Neural cell (in vitro differentiated cells): ENCODE measurements around the gene C18orf32. TPM values are rescaled to one million over a fixed set of nuclear protein-coding genes. Genes with fewer than 3 reads are reported as not detected.
A peak's percentile ranks its signal among the peaks of the same experiment; 100 is the strongest.

ENCODE experiments used
- H2AFZ ChIP-seq: fragments of 200-600, 300-800 bp; sonication (generic), shearing (Covaris generic); 2 replicates; pipeline ENCODE4 v1.6.0; 2014; ENCODE audit warnings: low read depth, mild to moderate bottlenecking, antibody characterized with exemption, low read length, moderate library complexity
- H3F3A ChIP-seq: fragments of 200-600 bp; shearing (Covaris generic); 2 replicates; pipeline ENCODE4 v1.6.1; 2016; ENCODE audit warnings: mild to moderate bottlenecking, moderate library complexity, mixed read lengths, antibody characterized with exemption, low read length; ENCODE audit not compliant: insufficient read depth, poor library complexity, severe bottlenecking
- H3K27ac ChIP-seq: fragments of 200-600, 300-800 bp; sonication (generic), shearing (Covaris generic); 2 replicates; pipeline ENCODE4 v1.5.1; 2014; ENCODE audit warnings: mild to moderate bottlenecking, low read length, moderate library complexity
- H3K27me3 ChIP-seq: fragments of 300-800, 200-600 bp; sonication (generic), shearing (Covaris generic); 2 replicates; pipeline ENCODE4 v1.6.0; 2014; ENCODE audit warnings: mild to moderate bottlenecking, low read depth, low read length, moderate library complexity; ENCODE audit not compliant: insufficient read depth
- H3K36me3 ChIP-seq: fragments of 300-800, 200-600 bp; sonication (generic), shearing (Covaris generic); 2 replicates; pipeline ENCODE4 v1.5.1; 2014; ENCODE audit warnings: mild to moderate bottlenecking, antibody characterized with exemption, low read length, moderate library complexity; ENCODE audit not compliant: insufficient read depth
- H3K4me2 ChIP-seq: fragments of 300-800, 200-600 bp; sonication (generic), shearing (Covaris generic); 2 replicates; pipeline ENCODE4 v1.6.0; 2014; ENCODE audit warnings: mild to moderate bottlenecking, low read length
- H3K4me3 ChIP-seq: fragments of 300-800, 200-600 bp; sonication (generic), shearing (Covaris generic); 2 replicates; pipeline ENCODE4 v1.5.1; 2014; ENCODE audit warnings: mild to moderate bottlenecking, low read length, moderate library complexity
- H3K79me2 ChIP-seq: fragments of 200-600 bp; shearing (Covaris generic); replicated peaks from 2 replicates; pipeline ENCODE4 v1.6.0; 2014; ENCODE audit warnings: mild to moderate bottlenecking, low read length, moderate library complexity; ENCODE audit not compliant: insufficient read depth
- H3K9ac ChIP-seq: fragments of 300-800, 200-600 bp; sonication (generic), shearing (Covaris generic); 2 replicates; pipeline ENCODE4 v1.6.1; 2016; ENCODE audit warnings: mild to moderate bottlenecking, low read length, mixed read lengths
- H3K9me2 ChIP-seq: fragments of 200-600 bp; shearing (Covaris generic); 2 replicates; pipeline ENCODE4 v1.6.1; 2016; ENCODE audit warnings: mild to moderate bottlenecking, low read length, mixed read lengths; ENCODE audit not compliant: insufficient read depth
- H3K9me3 ChIP-seq: fragments of 200-600, 300-800 bp; sonication (generic), shearing (Covaris generic); 2 replicates; pipeline ENCODE4 v1.6.1; 2016; ENCODE audit warnings: mild to moderate bottlenecking, mixed run types, low read length, moderate library complexity, mixed read lengths
- H4K20me1 ChIP-seq: fragments of 200-600 bp; shearing (Covaris generic); 2 replicates; pipeline ENCODE4 v1.6.1; 2016; ENCODE audit warnings: mild to moderate bottlenecking, mixed run types; ENCODE audit not compliant: insufficient read depth
- EP300 ChIP-seq: fragments of 450-650 bp; conservative IDR thresholded peaks from 2 replicates; pipeline ENCODE4 v1.6.1; 2014; ENCODE audit warnings: antibody characterized with exemption, mild to moderate bottlenecking, moderate library complexity; ENCODE audit not compliant: poor library complexity, severe bottlenecking
- EZH2 ChIP-seq: fragments of 200-600, 300-800 bp; shearing (Covaris generic), sonication (generic); IDR thresholded peaks from 2 replicates; pipeline ENCODE4 v1.6.1; 2014; ENCODE audit warnings: antibody characterized with exemption, low read length, borderline replicate concordance, mild to moderate bottlenecking; ENCODE audit not compliant: insufficient read depth, poor library complexity, severe bottlenecking
- MXI1 ChIP-seq: fragments of 450-650 bp; conservative IDR thresholded peaks from 2 replicates; pipeline ENCODE4 v1.6.1; 2014; ENCODE audit warnings: antibody characterized with exemption, mild to moderate bottlenecking; ENCODE audit not compliant: poor library complexity, severe bottlenecking
- POLR2AphosphoS5 ChIP-seq: IDR thresholded peaks from 2 replicates; pipeline ENCODE4 v1.6.1; 2012
- RAD21 ChIP-seq: fragments of 450-650 bp; conservative IDR thresholded peaks from 2 replicates; pipeline ENCODE4 v1.6.1; 2014; ENCODE audit warnings: antibody characterized with exemption, mild to moderate bottlenecking, moderate library complexity
- SMC3 ChIP-seq: fragments of 450-650 bp; conservative IDR thresholded peaks from 2 replicates; pipeline ENCODE4 v1.6.1; 2014; ENCODE audit warnings: antibody characterized with exemption, mild to moderate bottlenecking, moderate library complexity; ENCODE audit not compliant: poor library complexity
- TAF1 ChIP-seq: IDR thresholded peaks from 2 replicates; pipeline ENCODE4 v1.6.1; 2012; ENCODE audit warnings: low read depth
- polyA minus RNA-seq: library from RNA; depleted of rRNA, polyadenylated mRNA; stranded (reverse); fragments of >200 nt; gene quantifications from 2 replicates; pipeline ENCODE4 v1.2.3, GENCODE V29; 2014
- polyA plus RNA-seq: library from polyadenylated mRNA; depleted of rRNA; stranded (reverse); fragments of >200 nt; gene quantifications from 2 replicates; pipeline ENCODE4 v1.2.3, GENCODE V29; 2014
- TF ChIP-seq, protein P1 (sequence below): fragments of 450-650 bp; IDR thresholded peaks from 2 replicates; pipeline ENCODE4 v1.5.1; 2014; ENCODE audit warnings: antibody characterized with exemption, mild to moderate bottlenecking, moderate library complexity; ENCODE audit not compliant: poor library complexity, severe bottlenecking
- TF ChIP-seq, protein P2 (sequence below): IDR thresholded peaks from 2 replicates; pipeline ENCODE4 v1.6.1; 2012; ENCODE audit warnings: borderline replicate concordance

The C18orf32 gene
- polyA plus RNA-seq (573 and 594 TPM in 2 replicates), polyA minus RNA-seq (120 and 135 TPM in 2 replicates)

DNA sequence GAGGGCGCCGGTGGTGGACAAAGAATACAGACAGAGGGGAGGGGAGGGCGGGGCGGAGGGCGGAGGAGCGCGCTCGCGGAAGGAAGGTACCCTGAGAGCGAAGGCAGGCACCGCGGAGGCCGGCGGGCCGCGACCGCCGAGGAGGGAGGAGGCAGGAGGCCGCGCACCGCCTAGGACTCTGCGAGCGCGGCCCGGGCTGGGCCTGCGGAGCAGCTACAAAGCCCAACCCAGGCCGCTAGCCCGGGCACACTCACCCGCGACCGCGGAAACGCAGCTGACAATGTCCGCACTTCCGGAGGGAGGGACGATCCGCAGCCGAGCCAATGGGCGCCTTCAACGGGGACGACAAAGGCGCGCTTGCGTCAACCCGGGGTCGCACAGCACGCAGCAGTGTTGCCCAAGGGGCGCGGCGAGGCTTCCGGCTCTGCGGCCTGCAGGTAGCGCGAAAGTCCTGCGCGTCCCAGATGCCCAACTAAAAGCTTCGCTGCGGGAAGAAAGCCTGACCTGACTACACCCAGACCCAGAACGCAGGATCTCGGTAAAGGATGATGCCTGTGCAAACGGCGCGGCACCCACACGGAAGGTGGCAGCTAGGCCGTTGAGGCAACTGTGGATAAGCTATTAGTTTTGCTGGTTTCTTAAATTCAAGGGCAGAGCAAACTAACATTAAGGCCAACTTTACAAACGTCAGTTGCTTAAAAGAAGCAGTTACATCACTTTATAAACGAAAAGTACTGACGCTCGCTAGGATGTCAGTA lies at the start of gene C18orf32:
Gene C18orf32, minus strand, starts transcription at position 282 of the 758 bp plus-strand sequence. CDS start 3,486 bp downstream, outside the sequence.
- H3K9me2 ChIP-seq: no peaks in the 10 kb centered on the region
- H3K27me3 ChIP-seq: no peaks in the 10 kb centered on the region
- no peaks in the 10 kb centered on the region for H3K9me3 ChIP-seq
- H3F3A ChIP-seq: peaks cover 10% of the 10 kb centered on the region
- TF ChIP-seq SMC3: peak; percentile 39
- peak; percentile 19 for TF ChIP-seq RAD21
- TF ChIP-seq MXI1: peak; percentile 84
- TF ChIP-seq, protein P1, sequence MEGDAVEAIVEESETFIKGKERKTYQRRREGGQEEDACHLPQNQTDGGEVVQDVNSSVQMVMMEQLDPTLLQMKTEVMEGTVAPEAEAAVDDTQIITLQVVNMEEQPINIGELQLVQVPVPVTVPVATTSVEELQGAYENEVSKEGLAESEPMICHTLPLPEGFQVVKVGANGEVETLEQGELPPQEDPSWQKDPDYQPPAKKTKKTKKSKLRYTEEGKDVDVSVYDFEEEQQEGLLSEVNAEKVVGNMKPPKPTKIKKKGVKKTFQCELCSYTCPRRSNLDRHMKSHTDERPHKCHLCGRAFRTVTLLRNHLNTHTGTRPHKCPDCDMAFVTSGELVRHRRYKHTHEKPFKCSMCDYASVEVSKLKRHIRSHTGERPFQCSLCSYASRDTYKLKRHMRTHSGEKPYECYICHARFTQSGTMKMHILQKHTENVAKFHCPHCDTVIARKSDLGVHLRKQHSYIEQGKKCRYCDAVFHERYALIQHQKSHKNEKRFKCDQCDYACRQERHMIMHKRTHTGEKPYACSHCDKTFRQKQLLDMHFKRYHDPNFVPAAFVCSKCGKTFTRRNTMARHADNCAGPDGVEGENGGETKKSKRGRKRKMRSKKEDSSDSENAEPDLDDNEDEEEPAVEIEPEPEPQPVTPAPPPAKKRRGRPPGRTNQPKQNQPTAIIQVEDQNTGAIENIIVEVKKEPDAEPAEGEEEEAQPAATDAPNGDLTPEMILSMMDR: no peak
- peak; percentile 97 for TF ChIP-seq POLR2AphosphoS5
- TF ChIP-seq, protein P2, sequence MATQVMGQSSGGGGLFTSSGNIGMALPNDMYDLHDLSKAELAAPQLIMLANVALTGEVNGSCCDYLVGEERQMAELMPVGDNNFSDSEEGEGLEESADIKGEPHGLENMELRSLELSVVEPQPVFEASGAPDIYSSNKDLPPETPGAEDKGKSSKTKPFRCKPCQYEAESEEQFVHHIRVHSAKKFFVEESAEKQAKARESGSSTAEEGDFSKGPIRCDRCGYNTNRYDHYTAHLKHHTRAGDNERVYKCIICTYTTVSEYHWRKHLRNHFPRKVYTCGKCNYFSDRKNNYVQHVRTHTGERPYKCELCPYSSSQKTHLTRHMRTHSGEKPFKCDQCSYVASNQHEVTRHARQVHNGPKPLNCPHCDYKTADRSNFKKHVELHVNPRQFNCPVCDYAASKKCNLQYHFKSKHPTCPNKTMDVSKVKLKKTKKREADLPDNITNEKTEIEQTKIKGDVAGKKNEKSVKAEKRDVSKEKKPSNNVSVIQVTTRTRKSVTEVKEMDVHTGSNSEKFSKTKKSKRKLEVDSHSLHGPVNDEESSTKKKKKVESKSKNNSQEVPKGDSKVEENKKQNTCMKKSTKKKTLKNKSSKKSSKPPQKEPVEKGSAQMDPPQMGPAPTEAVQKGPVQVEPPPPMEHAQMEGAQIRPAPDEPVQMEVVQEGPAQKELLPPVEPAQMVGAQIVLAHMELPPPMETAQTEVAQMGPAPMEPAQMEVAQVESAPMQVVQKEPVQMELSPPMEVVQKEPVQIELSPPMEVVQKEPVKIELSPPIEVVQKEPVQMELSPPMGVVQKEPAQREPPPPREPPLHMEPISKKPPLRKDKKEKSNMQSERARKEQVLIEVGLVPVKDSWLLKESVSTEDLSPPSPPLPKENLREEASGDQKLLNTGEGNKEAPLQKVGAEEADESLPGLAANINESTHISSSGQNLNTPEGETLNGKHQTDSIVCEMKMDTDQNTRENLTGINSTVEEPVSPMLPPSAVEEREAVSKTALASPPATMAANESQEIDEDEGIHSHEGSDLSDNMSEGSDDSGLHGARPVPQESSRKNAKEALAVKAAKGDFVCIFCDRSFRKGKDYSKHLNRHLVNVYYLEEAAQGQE: no peak
- TF ChIP-seq EP300: peak; percentile 50
- peak; percentile 18 for TF ChIP-seq TAF1
- no peak for TF ChIP-seq EZH2
- H3K9ac ChIP-seq: peak within 1 kb of the TSS; percentile 94
- H4K20me1 ChIP-seq: no peaks in the 10 kb centered on the region
- peak within 1 kb of the TSS; percentile 84 for H3K4me3 ChIP-seq
- peak within 1 kb of the TSS; percentile 95 for H3K4me2 ChIP-seq
- peak within 1 kb of the TSS; percentile 100 for H2AFZ ChIP-seq
- peaks cover 24% of the 10 kb centered on the region for H3K79me2 ChIP-seq
- H3K27ac ChIP-seq: peak within 1 kb of the TSS; percentile 91
- peaks cover 7% of the 10 kb centered on the region for H3K36me3 ChIP-seq

DNA sequence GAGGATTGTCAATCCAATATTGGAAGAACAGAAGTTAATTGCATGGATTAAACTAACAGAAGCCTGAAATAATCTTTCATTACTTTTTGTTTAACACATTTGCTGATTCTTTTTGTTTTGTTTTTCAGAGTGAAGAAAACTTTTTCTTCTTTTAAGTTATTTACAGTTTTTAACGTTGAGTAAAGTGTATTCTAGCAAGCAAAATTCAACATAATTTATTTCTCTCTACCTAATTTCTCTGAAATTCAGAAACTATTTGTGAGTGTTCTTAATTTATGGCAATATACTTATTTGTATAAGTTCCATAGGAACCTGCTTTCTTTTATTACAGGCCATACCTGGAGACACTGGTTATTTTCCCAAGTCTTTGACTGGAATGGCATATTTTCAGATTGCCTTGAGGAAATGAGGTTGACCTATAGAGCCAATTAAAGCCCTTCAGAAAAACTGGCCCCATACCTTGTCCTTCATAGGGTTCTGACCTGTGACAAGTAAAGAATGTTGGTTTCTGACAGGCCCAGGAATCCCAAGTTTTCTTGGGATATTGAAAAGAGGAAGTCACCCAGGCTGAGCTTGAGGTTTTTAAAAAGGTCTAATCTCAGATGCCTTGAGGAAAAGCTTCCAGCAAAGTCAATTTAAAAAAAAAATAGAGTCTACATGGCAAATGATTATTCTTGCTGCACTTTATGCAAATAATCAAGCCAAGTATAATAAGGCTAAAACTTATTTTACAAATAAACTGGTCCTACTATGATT lies 48.0 kb upstream of the C18orf32 start:
- Histone ChIP-seq H3K4me3 (no peak overlapping the region), H3K27ac (no peak overlapping the region), H3F3A (no peaks in the 10 kb centered on the region), H3K9ac (no peak overlapping the region), H3K36me3 (no peaks in the 10 kb centered on the region), H3K9me2 (no peaks in the 10 kb centered on the region), H4K20me1 (no peaks in the 10 kb centered on the region), H3K27me3 (no peaks in the 10 kb centered on the region), H2AFZ (no peak overlapping the region), H3K79me2 (no peaks in the 10 kb centered on the region), H3K4me2 (no peak overlapping the region), H3K9me3 (no peaks in the 10 kb centered on the region)
- TF ChIP-seq EZH2 (no peak), TAF1 (no peak), SMC3 (no peak), POLR2AphosphoS5 (no peak), EP300 (no peak), RAD21 (no peak)
- TF ChIP-seq, protein P1: no peak
- TF ChIP-seq, protein P2: no peak
